Neural cell (in vitro differentiated cells): ENCODE data around the gene NT5DC2. TPM values are rescaled to one million over a fixed set of nuclear protein-coding genes. Genes with fewer than 3 reads are reported as not detected.

Source experiments
- H2AFZ ChIP-seq: fragments of 200-600, 300-800 bp; sonication (generic), shearing (Covaris generic); 2 replicates; pipeline ENCODE4 v1.6.0; 2014; ENCODE audit warnings: low read depth, mild to moderate bottlenecking, antibody characterized with exemption, low read length, moderate library complexity
- H3F3A ChIP-seq: fragments of 200-600 bp; shearing (Covaris generic); 2 replicates; pipeline ENCODE4 v1.6.1; 2016; ENCODE audit warnings: mild to moderate bottlenecking, moderate library complexity, mixed read lengths, antibody characterized with exemption, low read length; ENCODE audit not compliant: insufficient read depth, poor library complexity, severe bottlenecking
- H3K27ac ChIP-seq: fragments of 200-600, 300-800 bp; sonication (generic), shearing (Covaris generic); 2 replicates; pipeline ENCODE4 v1.5.1; 2014; ENCODE audit warnings: mild to moderate bottlenecking, low read length, moderate library complexity
- H3K27me3 ChIP-seq: fragments of 300-800, 200-600 bp; sonication (generic), shearing (Covaris generic); 2 replicates; pipeline ENCODE4 v1.6.0; 2014; ENCODE audit warnings: mild to moderate bottlenecking, low read depth, low read length, moderate library complexity; ENCODE audit not compliant: insufficient read depth
- H3K36me3 ChIP-seq: fragments of 300-800, 200-600 bp; sonication (generic), shearing (Covaris generic); 2 replicates; pipeline ENCODE4 v1.5.1; 2014; ENCODE audit warnings: mild to moderate bottlenecking, antibody characterized with exemption, low read length, moderate library complexity; ENCODE audit not compliant: insufficient read depth
- H3K4me2 ChIP-seq: fragments of 300-800, 200-600 bp; sonication (generic), shearing (Covaris generic); 2 replicates; pipeline ENCODE4 v1.6.0; 2014; ENCODE audit warnings: mild to moderate bottlenecking, low read length
- H3K4me3 ChIP-seq: fragments of 300-800, 200-600 bp; sonication (generic), shearing (Covaris generic); 2 replicates; pipeline ENCODE4 v1.5.1; 2014; ENCODE audit warnings: mild to moderate bottlenecking, low read length, moderate library complexity
- H3K79me2 ChIP-seq: fragments of 200-600 bp; shearing (Covaris generic); replicated peaks from 2 replicates; pipeline ENCODE4 v1.6.0; 2014; ENCODE audit warnings: mild to moderate bottlenecking, low read length, moderate library complexity; ENCODE audit not compliant: insufficient read depth
- H3K9ac ChIP-seq: fragments of 300-800, 200-600 bp; sonication (generic), shearing (Covaris generic); 2 replicates; pipeline ENCODE4 v1.6.1; 2016; ENCODE audit warnings: mild to moderate bottlenecking, low read length, mixed read lengths
- H3K9me2 ChIP-seq: fragments of 200-600 bp; shearing (Covaris generic); 2 replicates; pipeline ENCODE4 v1.6.1; 2016; ENCODE audit warnings: mild to moderate bottlenecking, low read length, mixed read lengths; ENCODE audit not compliant: insufficient read depth
- H3K9me3 ChIP-seq: fragments of 200-600, 300-800 bp; sonication (generic), shearing (Covaris generic); 2 replicates; pipeline ENCODE4 v1.6.1; 2016; ENCODE audit warnings: mild to moderate bottlenecking, mixed run types, low read length, moderate library complexity, mixed read lengths
- H4K20me1 ChIP-seq: fragments of 200-600 bp; shearing (Covaris generic); 2 replicates; pipeline ENCODE4 v1.6.1; 2016; ENCODE audit warnings: mild to moderate bottlenecking, mixed run types; ENCODE audit not compliant: insufficient read depth
- CTCF ChIP-seq: fragments of 450-650 bp; IDR thresholded peaks from 2 replicates; pipeline ENCODE4 v1.5.1; 2014; ENCODE audit warnings: antibody characterized with exemption, mild to moderate bottlenecking, moderate library complexity; ENCODE audit not compliant: poor library complexity, severe bottlenecking
- EP300 ChIP-seq: fragments of 450-650 bp; conservative IDR thresholded peaks from 2 replicates; pipeline ENCODE4 v1.6.1; 2014; ENCODE audit warnings: antibody characterized with exemption, mild to moderate bottlenecking, moderate library complexity; ENCODE audit not compliant: poor library complexity, severe bottlenecking
- EZH2 ChIP-seq: fragments of 200-600, 300-800 bp; shearing (Covaris generic), sonication (generic); IDR thresholded peaks from 2 replicates; pipeline ENCODE4 v1.6.1; 2014; ENCODE audit warnings: antibody characterized with exemption, low read length, borderline replicate concordance, mild to moderate bottlenecking; ENCODE audit not compliant: insufficient read depth, poor library complexity, severe bottlenecking
- MXI1 ChIP-seq: fragments of 450-650 bp; conservative IDR thresholded peaks from 2 replicates; pipeline ENCODE4 v1.6.1; 2014; ENCODE audit warnings: antibody characterized with exemption, mild to moderate bottlenecking; ENCODE audit not compliant: poor library complexity, severe bottlenecking
- POLR2AphosphoS5 ChIP-seq: IDR thresholded peaks from 2 replicates; pipeline ENCODE4 v1.6.1; 2012
- RAD21 ChIP-seq: fragments of 450-650 bp; conservative IDR thresholded peaks from 2 replicates; pipeline ENCODE4 v1.6.1; 2014; ENCODE audit warnings: antibody characterized with exemption, mild to moderate bottlenecking, moderate library complexity
- SMC3 ChIP-seq: fragments of 450-650 bp; conservative IDR thresholded peaks from 2 replicates; pipeline ENCODE4 v1.6.1; 2014; ENCODE audit warnings: antibody characterized with exemption, mild to moderate bottlenecking, moderate library complexity; ENCODE audit not compliant: poor library complexity
- TAF1 ChIP-seq: IDR thresholded peaks from 2 replicates; pipeline ENCODE4 v1.6.1; 2012; ENCODE audit warnings: low read depth
- polyA plus RNA-seq: library from polyadenylated mRNA; depleted of rRNA; stranded (reverse); fragments of >200 nt; gene quantifications from 2 replicates; pipeline ENCODE4 v1.2.3, GENCODE V29; 2014
- TF ChIP-seq, protein P1 (sequence below): IDR thresholded peaks from 2 replicates; pipeline ENCODE4 v1.6.1; 2012; ENCODE audit warnings: borderline replicate concordance

The NT5DC2 gene
- polyA plus RNA-seq, 1 donor from 2014 or later, result 35.1 TPM

DNA sequence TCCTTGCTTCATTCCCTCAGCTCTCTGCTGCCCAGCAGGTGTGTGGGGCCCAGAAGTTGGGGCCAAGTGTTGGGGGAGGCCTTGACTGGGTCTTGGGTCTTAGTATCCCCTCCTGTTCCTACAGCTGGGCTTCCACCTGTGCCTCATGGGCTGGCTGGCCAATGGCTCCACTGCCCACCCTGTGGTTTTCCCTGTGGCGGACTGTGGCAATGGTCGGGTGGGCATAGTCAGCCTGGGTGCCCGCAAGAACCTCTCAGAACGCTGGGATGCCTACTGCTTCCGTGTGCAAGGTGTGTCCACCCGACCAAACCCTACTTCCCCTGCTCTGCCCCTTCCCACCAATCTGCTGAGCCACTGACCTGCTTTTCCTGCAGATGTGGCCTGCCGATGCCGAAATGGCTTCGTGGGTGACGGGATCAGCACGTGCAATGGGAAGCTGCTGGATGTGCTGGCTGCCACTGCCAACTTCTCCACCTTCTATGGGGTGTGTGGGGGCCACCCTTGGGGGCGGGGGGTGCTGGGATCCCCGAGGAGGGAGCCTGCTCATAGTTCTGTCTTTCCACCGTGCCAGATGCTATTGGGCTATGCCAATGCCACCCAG, 10.9 kb downstream of the NT5DC2 start:
- no peak overlapping the region for H3K9ac ChIP-seq
- H3K9me2 ChIP-seq, result no peaks in the 10 kb centered on the region
- H3K36me3 ChIP-seq, result no peaks in the 10 kb centered on the region
- no peaks in the 10 kb centered on the region for H3K9me3 ChIP-seq
- H3K79me2 ChIP-seq, result no peaks in the 10 kb centered on the region
- H2AFZ ChIP-seq, result no peak overlapping the region
- H3K4me2 ChIP-seq, result no peak overlapping the region
- H3K4me3 ChIP-seq, result no peak overlapping the region
- H3K27ac ChIP-seq, result no peak overlapping the region
- H3K27me3 ChIP-seq, result no peaks in the 10 kb centered on the region
- no peak for TF ChIP-seq POLR2AphosphoS5
- TF ChIP-seq TAF1, result no peak
- TF ChIP-seq RAD21, result no peak
- TF ChIP-seq SMC3, result no peak
- TF ChIP-seq, protein P1, sequence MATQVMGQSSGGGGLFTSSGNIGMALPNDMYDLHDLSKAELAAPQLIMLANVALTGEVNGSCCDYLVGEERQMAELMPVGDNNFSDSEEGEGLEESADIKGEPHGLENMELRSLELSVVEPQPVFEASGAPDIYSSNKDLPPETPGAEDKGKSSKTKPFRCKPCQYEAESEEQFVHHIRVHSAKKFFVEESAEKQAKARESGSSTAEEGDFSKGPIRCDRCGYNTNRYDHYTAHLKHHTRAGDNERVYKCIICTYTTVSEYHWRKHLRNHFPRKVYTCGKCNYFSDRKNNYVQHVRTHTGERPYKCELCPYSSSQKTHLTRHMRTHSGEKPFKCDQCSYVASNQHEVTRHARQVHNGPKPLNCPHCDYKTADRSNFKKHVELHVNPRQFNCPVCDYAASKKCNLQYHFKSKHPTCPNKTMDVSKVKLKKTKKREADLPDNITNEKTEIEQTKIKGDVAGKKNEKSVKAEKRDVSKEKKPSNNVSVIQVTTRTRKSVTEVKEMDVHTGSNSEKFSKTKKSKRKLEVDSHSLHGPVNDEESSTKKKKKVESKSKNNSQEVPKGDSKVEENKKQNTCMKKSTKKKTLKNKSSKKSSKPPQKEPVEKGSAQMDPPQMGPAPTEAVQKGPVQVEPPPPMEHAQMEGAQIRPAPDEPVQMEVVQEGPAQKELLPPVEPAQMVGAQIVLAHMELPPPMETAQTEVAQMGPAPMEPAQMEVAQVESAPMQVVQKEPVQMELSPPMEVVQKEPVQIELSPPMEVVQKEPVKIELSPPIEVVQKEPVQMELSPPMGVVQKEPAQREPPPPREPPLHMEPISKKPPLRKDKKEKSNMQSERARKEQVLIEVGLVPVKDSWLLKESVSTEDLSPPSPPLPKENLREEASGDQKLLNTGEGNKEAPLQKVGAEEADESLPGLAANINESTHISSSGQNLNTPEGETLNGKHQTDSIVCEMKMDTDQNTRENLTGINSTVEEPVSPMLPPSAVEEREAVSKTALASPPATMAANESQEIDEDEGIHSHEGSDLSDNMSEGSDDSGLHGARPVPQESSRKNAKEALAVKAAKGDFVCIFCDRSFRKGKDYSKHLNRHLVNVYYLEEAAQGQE, result no peak
- TF ChIP-seq CTCF, result no peak
- no peak for TF ChIP-seq EZH2
- no peak for TF ChIP-seq EP300
- no peak for TF ChIP-seq MXI1
- H3F3A ChIP-seq, result no peaks in the 10 kb centered on the region
- no peaks in the 10 kb centered on the region for H4K20me1 ChIP-seq

DNA sequence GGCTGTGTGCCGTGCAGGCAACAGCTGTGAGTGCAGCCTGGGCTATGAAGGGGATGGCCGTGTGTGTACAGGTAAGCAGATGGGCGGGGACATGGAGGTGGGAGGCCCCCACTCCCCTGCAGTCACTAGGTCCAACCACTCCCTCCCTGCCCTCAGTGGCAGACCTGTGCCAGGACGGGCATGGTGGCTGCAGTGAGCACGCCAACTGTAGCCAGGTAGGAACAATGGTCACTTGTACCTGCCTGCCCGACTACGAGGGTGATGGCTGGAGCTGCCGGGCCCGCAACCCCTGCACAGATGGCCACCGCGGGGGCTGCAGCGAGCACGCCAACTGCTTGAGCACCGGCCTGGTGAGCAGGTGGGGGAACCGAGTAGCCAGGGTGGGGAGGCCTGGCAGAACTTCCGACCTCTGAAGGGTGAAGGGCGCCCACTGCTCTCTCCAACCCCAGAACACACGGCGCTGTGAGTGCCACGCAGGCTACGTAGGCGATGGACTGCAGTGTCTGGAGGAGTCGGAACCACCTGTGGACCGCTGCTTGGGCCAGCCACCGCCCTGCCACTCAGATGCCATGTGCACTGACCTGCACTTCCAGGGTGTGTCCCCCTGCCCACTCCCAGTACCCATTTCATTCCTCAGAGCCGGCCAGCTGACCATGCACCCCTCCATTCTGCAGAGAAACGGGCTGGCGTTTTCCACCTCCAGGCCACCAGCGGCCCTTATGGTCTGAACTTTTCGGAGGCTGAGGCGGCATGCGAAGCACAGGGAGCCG, 11.6 kb downstream of the NT5DC2 start:
- Histone ChIP-seq H3K36me3 (no peaks in the 10 kb centered on the region), H4K20me1 (no peaks in the 10 kb centered on the region), H3K9me3 (no peaks in the 10 kb centered on the region), H3K4me2 (no peak overlapping the region), H3K9ac (no peak overlapping the region), H3K79me2 (no peaks in the 10 kb centered on the region), H3F3A (no peaks in the 10 kb centered on the region), H3K27me3 (no peaks in the 10 kb centered on the region), H2AFZ (no peak overlapping the region), H3K27ac (no peak overlapping the region), H3K9me2 (no peaks in the 10 kb centered on the region), H3K4me3 (no peak overlapping the region)
- TF ChIP-seq TAF1 (no peak), RAD21 (no peak), SMC3 (no peak), EP300 (no peak), POLR2AphosphoS5 (no peak), EZH2 (no peak), MXI1 (no peak), CTCF (no peak)
- TF ChIP-seq, protein P1, result no peak
